Kidney tubule cell (primary cell): ENCODE data around the gene CCR8.
"Not testable (repeated sequence)": the region's sequence is repeated elsewhere in the genome, so short reads cannot be mapped to it uniquely, and the experiment has no call there.

Experiments
- DNase-seq: peaks from one replicate; pipeline ENCODE4 v3.0.0-alpha.2; 2018; ENCODE audit warnings: low spot score

CCR8 gene

GRCh38 chr3:39317571-39318169, 11.8 kb upstream of the CCR8 start:
- DNase-seq: peak; percentile 70

GRCh38 chr3:39318301-39318700, 11.2 kb upstream of the CCR8 start:
- peak; percentile 25 for DNase-seq

- no peak for DNase-seq
Observed at GRCh38 chr3:39319249-39319648, 10.3 kb upstream of the CCR8 start.

GRCh38 chr3:39321574-39321983, 7.9 kb upstream of the CCR8 start:
- DNase-seq: peak; percentile 4

- DNase-seq: not testable (repeated sequence)
Observed at GRCh38 chr3:39322209-39322715, 7.2 kb upstream of the CCR8 start.

GRCh38 chr3:39322936-39323335, 6.6 kb upstream of the CCR8 start:
- DNase-seq: no peak

- no peak for DNase-seq
Observed at GRCh38 chr3:39323494-39323893, 6.0 kb upstream of the CCR8 start.

GRCh38 chr3:39325236-39325635, 4.3 kb upstream of the CCR8 start:
- DNase-seq: no peak

- no peak for DNase-seq
Observed at GRCh38 chr3:39327053-39327745, 2.3 kb upstream of the CCR8 start.

- no peak for DNase-seq
Observed at GRCh38 chr3:39327746-39328349, 1.7 kb upstream of the CCR8 start.

GRCh38 chr3:39330824-39331223, 1.3 kb downstream of the CCR8 start:
- no peak for DNase-seq

- no peak for DNase-seq
Observed at GRCh38 chr3:39332525-39332924, 3.0 kb downstream of the CCR8 start.

GRCh38 chr3:39333607-39334006, 4.1 kb downstream of the CCR8 start:
- no peak for DNase-seq

- peak; percentile 43 for DNase-seq
Observed at GRCh38 chr3:39334205-39334604, 4.7 kb downstream of the CCR8 start.

- no peak for DNase-seq
Observed at GRCh38 chr3:39338201-39338600, 8.7 kb downstream of the CCR8 start.

GRCh38 chr3:39339086-39339485, 9.6 kb downstream of the CCR8 start:
- DNase-seq: no peak

GRCh38 chr3:39343076-39343717, 13.7 kb downstream of the CCR8 start:
- DNase-seq: peak; percentile 58

- DNase-seq: no peak
Observed at GRCh38 chr3:39343760-39344159, 14.3 kb downstream of the CCR8 start.

GRCh38 chr3:39344746-39345344, 15.3 kb downstream of the CCR8 start:
- no peak for DNase-seq

GRCh38 chr3:39346785-39347585, 17.5 kb downstream of the CCR8 start:
- DNase-seq: no peak

- DNase-seq: no peak
Observed at GRCh38 chr3:39347586-39347876, 18.0 kb downstream of the CCR8 start.

- DNase-seq: no peak
Observed at GRCh38 chr3:39349080-39349479, 19.6 kb downstream of the CCR8 start.
